HepG2 (cell line): ENCODE data around the gene CNPPD1. TPM values are rescaled to one million over a fixed set of nuclear protein-coding genes. Genes with fewer than 3 reads are reported as not detected.

Source experiments
- ARID4A ChIP-seq: sonication (generic); formaldehyde crosslinking; IDR thresholded peaks from 2 replicates; pipeline ENCODE4 v1.5.0; 2020; ENCODE audit warnings: mild to moderate bottlenecking, missing genetic modification reagents, borderline replicate concordance
- ARNT ChIP-seq: fragments of 450-650 bp; IDR thresholded peaks from 2 replicates; pipeline ENCODE4 v1.6.1; 2017
- FOXA1 ChIP-seq, 2 experiments: fragments of 450-650 bp in 1 of 2; sonication (generic) in 1 of 2; formaldehyde crosslinking in 1 of 2; IDR thresholded peaks; 2 replicates each; pipeline versions ENCODE4 v1.4.0 to v1.6.1; 2016 to 2020; ENCODE audit warnings: missing genetic modification reagents in 1 of 2
- GATA4 ChIP-seq: sonication (generic); IDR thresholded peaks from 2 replicates; pipeline ENCODE4 v1.6.1; 2016; ENCODE audit warnings: antibody characterized with exemption, low read depth, borderline replicate concordance
- GFI1 ChIP-seq: sonication (generic); formaldehyde crosslinking; IDR thresholded peaks from 2 replicates; pipeline ENCODE4 v1.5.0; 2020; ENCODE audit warnings: missing genetic modification reagents, mild to moderate bottlenecking, borderline replicate concordance
- HNRNPLL ChIP-seq: fragments of 200-400 bp; formaldehyde crosslinking; IDR thresholded peaks from 2 replicates; pipeline ENCODE4 v1.6.1; 2017; ENCODE audit warnings: mild to moderate bottlenecking, low read depth, low read length; ENCODE audit not compliant: poor library complexity, severe bottlenecking
- IRF2 ChIP-seq: IDR thresholded peaks from 2 replicates; pipeline ENCODE4 v1.6.1; 2018; ENCODE audit warnings: missing genetic modification reagents, missing compliant biosample characterization
- REXO4 ChIP-seq: sonication (generic); formaldehyde crosslinking; IDR thresholded peaks from 2 replicates; pipeline ENCODE4 v1.8.0; 2022; ENCODE audit warnings: missing genetic modification reagents, mild to moderate bottlenecking, borderline replicate concordance
- ZBTB4 ChIP-seq: sonication (generic); formaldehyde crosslinking; IDR thresholded peaks from 2 replicates; pipeline ENCODE4 v1.4.0; 2020; ENCODE audit warnings: missing genetic modification reagents, mild to moderate bottlenecking, borderline replicate concordance
- ZNF17 ChIP-seq: sonication (generic); formaldehyde crosslinking; IDR thresholded peaks from 2 replicates; pipeline ENCODE4 v1.5.0; 2020; ENCODE audit warnings: mild to moderate bottlenecking, missing genetic modification reagents
- ZNF280B ChIP-seq: sonication (generic); formaldehyde crosslinking; IDR thresholded peaks from 2 replicates; pipeline ENCODE4 v1.5.0; 2020; ENCODE audit warnings: missing genetic modification reagents, mild to moderate bottlenecking, borderline replicate concordance
- ZNF350 ChIP-seq: sonication (generic); formaldehyde crosslinking; IDR thresholded peaks from 2 replicates; pipeline ENCODE4 v1.4.0; 2020; ENCODE audit warnings: mild to moderate bottlenecking, low read depth, missing genetic modification reagents, borderline replicate concordance
- ZNF484 ChIP-seq: sonication (generic); formaldehyde crosslinking; IDR thresholded peaks from 2 replicates; pipeline ENCODE4 v1.5.1; 2020; ENCODE audit warnings: mild to moderate bottlenecking, low read depth, missing genetic modification reagents, borderline replicate concordance
- ZNF704 ChIP-seq: sonication (generic); formaldehyde crosslinking; IDR thresholded peaks from 2 replicates; pipeline ENCODE4 v1.8.1; 2023; ENCODE audit warnings: mild to moderate bottlenecking, inconsistent platforms, moderate library complexity, missing genetic modification reagents, borderline replicate concordance
- ZNF775 ChIP-seq: sonication (generic); formaldehyde crosslinking; IDR thresholded peaks from 2 replicates; pipeline ENCODE4 v1.4.0; 2020; ENCODE audit warnings: missing genetic modification reagents, mild to moderate bottlenecking, moderate library complexity, borderline replicate concordance
- polyA plus RNA-seq, 8 experiments: library from polyadenylated mRNA; depleted of rRNA in 3 of 8; stranded (reverse) in 7 of 8; unstranded in 1 of 8; fragments of >200 nt; fragmentation: Illumina TruSeq in 4 of 8; extraction: Trizol in 4 of 8; gene quantifications; 2 replicates each; pipeline versions ENCODE4 v1.2.1 to v1.2.3, GENCODE V29; 2011 to 2016; ENCODE audit warnings: low read depth in 4 of 8, missing spikeins in 1 of 8, mixed read lengths in 1 of 8; ENCODE audit not compliant: insufficient read depth in 1 of 8
- total RNA-seq, 5 experiments: library from RNA; depleted of rRNA; stranded (reverse); fragments of >200 nt; fragmentation: Illumina TruSeq; extraction: Trizol; gene quantifications; 2 replicates each; pipeline ENCODE4 v1.2.3, GENCODE V29; 2016; ENCODE audit warnings: low read depth in 1 of 5
- TF ChIP-seq, protein P1 (sequence below): sonication (generic); formaldehyde crosslinking; IDR thresholded peaks from 2 replicates; pipeline ENCODE4 v1.5.0; 2020; ENCODE audit warnings: mild to moderate bottlenecking, missing genetic modification reagents

Gene CNPPD1
- total and polyA plus RNA-seq, 2 of the 13 experiments (the other 11 are each of a cell fraction or from before 2014, with no cell fraction given): 35.5 to 49.4 TPM

DNA sequence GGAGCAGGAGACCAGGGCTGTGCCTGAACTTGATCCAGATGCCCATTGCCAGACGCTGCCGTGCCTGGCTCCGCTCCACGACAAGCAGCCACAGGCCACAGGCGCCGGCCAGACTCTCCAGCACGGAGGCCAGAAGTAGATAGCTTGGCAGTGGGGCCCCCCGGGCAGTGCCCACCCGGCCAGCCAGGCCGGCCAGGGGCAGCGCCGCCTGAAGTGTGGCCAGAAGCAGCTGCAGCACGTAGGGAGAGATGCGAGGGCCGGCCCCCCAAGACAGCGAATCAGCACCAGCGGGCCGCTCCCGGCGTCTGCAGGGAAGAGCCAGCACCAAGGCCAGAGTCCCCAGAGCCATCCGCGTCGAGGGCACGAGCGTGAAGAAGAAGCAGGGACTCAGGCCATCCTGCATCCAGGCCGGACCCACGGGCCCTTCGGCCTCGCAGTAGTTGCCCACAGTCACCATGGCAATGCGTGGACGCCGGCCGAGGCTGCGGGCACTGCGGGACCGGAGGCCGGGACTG is 41.5 kb upstream of the CNPPD1 start (continued):
- TF ChIP-seq ZNF17 (CRISPR knock-in tag) (no peak), ZNF704 (peak; percentile 90; the same call in 1 of the 2 replicates), GATA4 (no peak), GFI1 (CRISPR knock-in tag) (no peak), ZNF280B (no peak), IRF2 (CRISPR knock-in tag) (no peak), ARNT (no peak), FOXA1 (IDR thresholded peaks at IDR 0.05) (no peak), FOXA1 (CRISPR knock-in tag; IDR thresholded peaks at IDR 0.05) (no peak; the same call in 1 of the 2 replicates), ZNF350 (CRISPR knock-in tag) (no peak), ZNF775 (CRISPR knock-in tag) (no peak; the same call in 1 of the 2 replicates), ARID4A (CRISPR knock-in tag) (peak; percentile 8; the same call in 1 of the 2 replicates), REXO4 (CRISPR knock-in tag) (no peak), ZNF484 (no peak), ZBTB4 (CRISPR knock-in tag) (no peak), HNRNPLL (no peak)
- TF ChIP-seq, protein P1, sequence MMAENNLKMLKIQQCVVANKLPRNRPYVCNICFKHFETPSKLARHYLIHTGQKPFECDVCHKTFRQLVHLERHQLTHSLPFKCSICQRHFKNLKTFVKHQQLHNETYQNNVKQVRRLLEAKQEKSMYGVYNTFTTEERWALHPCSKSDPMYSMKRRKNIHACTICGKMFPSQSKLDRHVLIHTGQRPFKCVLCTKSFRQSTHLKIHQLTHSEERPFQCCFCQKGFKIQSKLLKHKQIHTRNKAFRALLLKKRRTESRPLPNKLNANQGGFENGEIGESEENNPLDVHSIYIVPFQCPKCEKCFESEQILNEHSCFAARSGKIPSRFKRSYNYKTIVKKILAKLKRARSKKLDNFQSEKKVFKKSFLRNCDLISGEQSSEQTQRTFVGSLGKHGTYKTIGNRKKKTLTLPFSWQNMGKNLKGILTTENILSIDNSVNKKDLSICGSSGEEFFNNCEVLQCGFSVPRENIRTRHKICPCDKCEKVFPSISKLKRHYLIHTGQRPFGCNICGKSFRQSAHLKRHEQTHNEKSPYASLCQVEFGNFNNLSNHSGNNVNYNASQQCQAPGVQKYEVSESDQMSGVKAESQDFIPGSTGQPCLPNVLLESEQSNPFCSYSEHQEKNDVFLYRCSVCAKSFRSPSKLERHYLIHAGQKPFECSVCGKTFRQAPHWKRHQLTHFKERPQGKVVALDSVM (CRISPR knock-in tag): peak; percentile 42; the same call in 1 of the 2 replicates
